H9 (cell line): ENCODE data around the gene ISG20L2. TPM values are rescaled to one million over a fixed set of nuclear protein-coding genes. Genes with fewer than 3 reads are reported as not detected.

ENCODE experiments used
- DNase-seq: peaks from one replicate; pipeline ENCODE4 v3.0.0-alpha.2; 2017
- H2AFZ ChIP-seq: one replicate; pipeline ENCODE4 v1.6.1; 2013; ENCODE audit warnings: mild to moderate bottlenecking, low read length, control low read depth, moderate library complexity
- H2AK5ac ChIP-seq: 2 replicates; pipeline ENCODE4 v1.6.1; 2013; ENCODE audit warnings: low read length, control low read depth, mixed read lengths; ENCODE audit not compliant: insufficient read length
- H2BK120ac ChIP-seq: one replicate; pipeline ENCODE4 v1.6.1; 2013; ENCODE audit warnings: low read depth, mild to moderate bottlenecking, low read length, control low read depth, inconsistent platforms; ENCODE audit not compliant: poor library complexity, severe bottlenecking
- H2BK12ac ChIP-seq: 2 replicates; pipeline ENCODE4 v1.6.1; 2013; ENCODE audit warnings: low read length, control low read depth, mixed read lengths, low read depth; ENCODE audit not compliant: insufficient read length
- H2BK15ac ChIP-seq: 2 replicates; pipeline ENCODE4 v1.6.1; 2013; ENCODE audit warnings: low read depth, low read length, control low read depth
- H2BK20ac ChIP-seq: one replicate; pipeline ENCODE4 v1.6.1; 2013; ENCODE audit warnings: low read depth, mild to moderate bottlenecking, low read length, control low read depth, inconsistent platforms; ENCODE audit not compliant: poor library complexity, severe bottlenecking
- H2BK5ac ChIP-seq: 2 replicates; pipeline ENCODE4 v1.6.1; 2013; ENCODE audit warnings: low read length, control low read depth, mixed read lengths; ENCODE audit not compliant: insufficient read length
- H3K14ac ChIP-seq: 2 replicates; pipeline ENCODE4 v1.6.1; 2013; ENCODE audit warnings: low read length, control low read depth; ENCODE audit not compliant: insufficient read depth
- H3K18ac ChIP-seq: 2 replicates; pipeline ENCODE4 v1.6.1; 2013; ENCODE audit warnings: low read depth, mild to moderate bottlenecking, mixed read lengths, low read length, control low read depth; ENCODE audit not compliant: insufficient read length
- H3K23ac ChIP-seq: 2 replicates; pipeline ENCODE4 v1.6.1; 2013; ENCODE audit warnings: low read length, control low read depth, mixed read lengths, low read depth; ENCODE audit not compliant: insufficient read length
- H3K23me2 ChIP-seq: 2 replicates; pipeline ENCODE4 v1.6.1; 2013; ENCODE audit warnings: low read depth, mild to moderate bottlenecking, mixed read lengths, low read length, control low read depth; ENCODE audit not compliant: insufficient read length, poor library complexity, severe bottlenecking
- H3K27ac ChIP-seq: 2 replicates; pipeline ENCODE4 v1.5.1; 2013; ENCODE audit warnings: low read length, control low read depth, mixed read lengths, low read depth; ENCODE audit not compliant: insufficient read length
- H3K27me3 ChIP-seq: 2 replicates; pipeline ENCODE4 v1.6.1; 2013; ENCODE audit warnings: low read length, control low read depth, inconsistent platforms; ENCODE audit not compliant: insufficient read depth
- H3K4ac ChIP-seq: 2 replicates; pipeline ENCODE4 v1.6.1; 2013; ENCODE audit warnings: low read depth, mild to moderate bottlenecking, control low read depth, inconsistent platforms, low read length, moderate library complexity
- H3K4me1 ChIP-seq: 2 replicates; pipeline ENCODE4 v1.6.1; 2013; ENCODE audit warnings: low read length, control low read depth, inconsistent platforms; ENCODE audit not compliant: insufficient read depth
- H3K4me2 ChIP-seq: 2 replicates; pipeline ENCODE4 v1.6.1; 2013; ENCODE audit warnings: low read length, control low read depth, mixed read lengths; ENCODE audit not compliant: insufficient read length, insufficient read depth
- H3K56ac ChIP-seq: 2 replicates; pipeline ENCODE4 v1.6.1; 2013; ENCODE audit warnings: low read depth, mild to moderate bottlenecking, mixed read lengths, low read length, control low read depth; ENCODE audit not compliant: insufficient read length
- H3K79me1 ChIP-seq: 2 replicates; pipeline ENCODE4 v1.6.1; 2013; ENCODE audit warnings: low read depth, mild to moderate bottlenecking, moderate library complexity, low read length, control low read depth, inconsistent platforms; ENCODE audit not compliant: insufficient read depth, poor library complexity, severe bottlenecking
- H3K79me2 ChIP-seq: 2 replicates; pipeline ENCODE4 v1.6.1; 2013; ENCODE audit warnings: low read length, control low read depth, inconsistent platforms; ENCODE audit not compliant: insufficient read depth
- H3K9ac ChIP-seq: 2 replicates; pipeline ENCODE4 v1.6.1; 2013; ENCODE audit warnings: low read length, control low read depth, mixed read lengths; ENCODE audit not compliant: insufficient read length; ENCODE audit errors: extremely low read depth
- H3K9me3 ChIP-seq: one replicate; pipeline ENCODE4 v1.6.1; 2013; ENCODE audit warnings: low read depth, low read length, inconsistent platforms; ENCODE audit not compliant: control insufficient read depth
- H3T11ph ChIP-seq: one replicate; pipeline ENCODE4 v1.6.1; 2013; ENCODE audit warnings: mild to moderate bottlenecking, low read length, control low read depth, inconsistent platforms
- H4K20me1 ChIP-seq: one replicate; pipeline ENCODE4 v1.6.1; 2013; ENCODE audit not compliant: control insufficient read depth, insufficient read length, insufficient read depth
- H4K5ac ChIP-seq: 2 replicates; pipeline ENCODE4 v1.6.1; 2013; ENCODE audit warnings: low read depth, mild to moderate bottlenecking, mixed read lengths, low read length, control low read depth; ENCODE audit not compliant: insufficient read length
- H4K8ac ChIP-seq: replicated peaks from 2 replicates; pipeline ENCODE4 v1.6.1; 2013; ENCODE audit warnings: low read length, control low read depth, mixed read lengths, low read depth; ENCODE audit not compliant: insufficient read length
- H4K91ac ChIP-seq: 2 replicates; pipeline ENCODE4 v1.6.1; 2013; ENCODE audit warnings: low read depth, mild to moderate bottlenecking, moderate library complexity, mixed read lengths, low read length, control low read depth; ENCODE audit not compliant: insufficient read length
- H3K27ac Mint-ChIP-seq, 3 experiments: 2 replicates in 2 of 3; 3 replicates in 1 of 3; pipeline ENCODE4 v1.8.0; 2020 to 2021; ENCODE audit warnings: mixed read lengths in 3 of 3, mild to moderate bottlenecking in 1 of 3, moderate library complexity in 1 of 3
- H3K27me3 Mint-ChIP-seq: 2 replicates; pipeline ENCODE4 v1.8.0; 2021; ENCODE audit warnings: low read depth, mild to moderate bottlenecking, moderate library complexity, mixed read lengths
- H3K36me3 Mint-ChIP-seq, 3 experiments: 2 replicates in 2 of 3; 3 replicates in 1 of 3; pipeline ENCODE4 v1.8.0; 2020 to 2021; ENCODE audit warnings: low read depth in 3 of 3, mixed read lengths in 3 of 3; ENCODE audit not compliant: insufficient read depth in 1 of 3
- H3K4me1 Mint-ChIP-seq, 2 experiments: 2 replicates each; pipeline ENCODE4 v1.8.0; 2020; ENCODE audit warnings: mixed read lengths in 2 of 2
- H3K4me3 Mint-ChIP-seq, 2 experiments: 2 replicates in 1 of 2; 3 replicates in 1 of 2; pipeline ENCODE4 v1.8.0; 2020 to 2021; ENCODE audit warnings: mild to moderate bottlenecking in 2 of 2, mixed read lengths in 2 of 2, moderate library complexity in 1 of 2
- H3K9me3 Mint-ChIP-seq, 2 experiments: 2 replicates in 1 of 2; 3 replicates in 1 of 2; pipeline ENCODE4 v1.8.0; 2020; ENCODE audit warnings: mild to moderate bottlenecking in 2 of 2, mixed read lengths in 2 of 2, moderate library complexity in 1 of 2
- whole genome bisulfite sequencing: extraction: QIAGEN DNeasy Blood & Tissue Kit; methylation state at CpG from one replicate; pipeline ENCODE4 v1.1.7; 2013; ENCODE audit warnings: missing lambda C conversion rate, low lambda C conversion rate, mixed read lengths; ENCODE audit not compliant: insufficient read length; ENCODE audit errors: extremely low coverage; 5-methylcytosine and 5-hydroxymethylcytosine counted together
- total RNA-seq: library from RNA; stranded (reverse); gene quantifications from 2 replicates; pipeline ENCODE4 v1.2.1, GENCODE V29; 2021
- TF ChIP-seq, protein P1 (sequence below): fragments of 200-600 bp; sonication (generic); conservative IDR thresholded peaks from 3 replicates; pipeline ENCODE4 v1.8.0; 2021; ENCODE audit warnings: antibody characterized with exemption, mild to moderate bottlenecking

ISG20L2 gene
- total RNA-seq, 1 experiment from 2014 or later = 57.6 TPM

DNA sequence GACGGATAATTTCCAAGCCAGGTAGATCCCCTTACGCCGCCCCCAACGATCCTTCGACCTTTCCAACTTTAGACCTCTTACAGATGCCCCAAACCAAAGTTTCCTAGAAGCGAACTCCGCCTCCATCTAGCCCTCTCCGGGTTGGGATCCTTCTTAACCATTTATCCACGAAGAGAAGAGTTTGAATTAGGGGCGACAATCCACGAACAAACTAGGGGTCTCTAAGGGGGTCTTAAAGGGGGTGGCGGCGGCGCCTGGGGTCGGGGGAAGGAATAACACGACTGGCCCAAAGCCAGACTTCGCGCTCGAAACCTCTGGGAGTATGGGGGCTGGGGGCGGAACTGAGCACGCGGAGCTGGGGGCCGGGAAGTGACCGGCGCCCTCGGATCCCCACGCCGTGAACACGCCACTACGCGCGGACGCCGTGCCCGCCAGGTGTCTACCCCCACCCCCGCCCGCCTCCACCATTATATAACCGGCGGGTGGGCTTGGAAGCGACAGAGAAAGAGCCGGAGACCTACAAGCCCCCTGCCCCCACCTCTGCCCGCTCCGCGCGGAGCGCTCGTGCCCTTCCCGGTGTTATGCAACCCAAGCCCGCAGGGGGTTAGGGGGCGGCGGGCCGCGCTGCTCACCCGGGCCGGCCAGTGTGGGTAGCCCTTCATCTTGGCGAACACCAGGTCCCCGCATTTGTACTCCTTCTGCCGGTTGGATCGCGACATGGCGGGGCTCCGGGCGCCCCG lies 22.3 kb upstream of the ISG20L2 start:
- Mint-ChIP-seq H3K27me3 (no peaks in the 10 kb centered on the region), H3K27ac (peak overlapping the region; percentile 88 to 98 (median 96)), H3K4me3 (peak overlapping the region; percentile 91 to 94), H3K36me3 (peaks cover 2 to 12% (median 11%) of the 10 kb centered on the region in 3 experiments), H3K9me3 (no peaks in the 10 kb centered on the region), H3K4me1 (peaks cover 46 to 49% of the 10 kb centered on the region in 2 experiments)
- H3K4ac ChIP-seq = no peak overlapping the region; the same call in 1 of the 2 replicates
- peak overlapping the region; percentile 93 for H3K14ac ChIP-seq
- H4K91ac ChIP-seq = no peak overlapping the region
- H2BK20ac ChIP-seq = no peak overlapping the region
- no peaks in the 10 kb centered on the region for H3K9me3 ChIP-seq
- no peak overlapping the region for H3K27ac ChIP-seq
- no peak overlapping the region for H2AFZ ChIP-seq
- H3K4me2 ChIP-seq = peak overlapping the region; percentile 73
- TF ChIP-seq, protein P1, sequence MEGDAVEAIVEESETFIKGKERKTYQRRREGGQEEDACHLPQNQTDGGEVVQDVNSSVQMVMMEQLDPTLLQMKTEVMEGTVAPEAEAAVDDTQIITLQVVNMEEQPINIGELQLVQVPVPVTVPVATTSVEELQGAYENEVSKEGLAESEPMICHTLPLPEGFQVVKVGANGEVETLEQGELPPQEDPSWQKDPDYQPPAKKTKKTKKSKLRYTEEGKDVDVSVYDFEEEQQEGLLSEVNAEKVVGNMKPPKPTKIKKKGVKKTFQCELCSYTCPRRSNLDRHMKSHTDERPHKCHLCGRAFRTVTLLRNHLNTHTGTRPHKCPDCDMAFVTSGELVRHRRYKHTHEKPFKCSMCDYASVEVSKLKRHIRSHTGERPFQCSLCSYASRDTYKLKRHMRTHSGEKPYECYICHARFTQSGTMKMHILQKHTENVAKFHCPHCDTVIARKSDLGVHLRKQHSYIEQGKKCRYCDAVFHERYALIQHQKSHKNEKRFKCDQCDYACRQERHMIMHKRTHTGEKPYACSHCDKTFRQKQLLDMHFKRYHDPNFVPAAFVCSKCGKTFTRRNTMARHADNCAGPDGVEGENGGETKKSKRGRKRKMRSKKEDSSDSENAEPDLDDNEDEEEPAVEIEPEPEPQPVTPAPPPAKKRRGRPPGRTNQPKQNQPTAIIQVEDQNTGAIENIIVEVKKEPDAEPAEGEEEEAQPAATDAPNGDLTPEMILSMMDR = no peak; the same call in 2 of the 3 replicates
- H4K20me1 ChIP-seq = no peaks in the 10 kb centered on the region
- no CpG with 5 or more reads among the region's 64 CpGs for WGBS
- DNase-seq = no peak
- H3K4me1 ChIP-seq = peaks cover 25% of the 10 kb centered on the region
- H3K23me2 ChIP-seq = peaks cover 23% of the 10 kb centered on the region
- no peak overlapping the region for H2BK12ac ChIP-seq
- no peak overlapping the region; the same call in 1 of the 2 replicates for H2BK15ac ChIP-seq
- peak overlapping the region; percentile 85 for H3K9ac ChIP-seq
- H4K8ac ChIP-seq = no peak overlapping the region
- H3T11ph ChIP-seq = no peak overlapping the region
- no peak overlapping the region for H2BK5ac ChIP-seq
- peak overlapping the region; percentile 86 for H3K18ac ChIP-seq
- H2BK120ac ChIP-seq = peak overlapping the region; percentile 51
- no peak overlapping the region for H3K56ac ChIP-seq
- H2AK5ac ChIP-seq = no peak overlapping the region
- no peaks in the 10 kb centered on the region for H3K79me1 ChIP-seq
- H3K79me2 ChIP-seq = peaks cover 27% of the 10 kb centered on the region; the same call in 1 of the 2 replicates
- no peaks in the 10 kb centered on the region for H3K27me3 ChIP-seq
- no peak overlapping the region for H4K5ac ChIP-seq
- H3K23ac ChIP-seq = no peak overlapping the region
